Natural killer cell (primary cell): ENCODE measurements around the gene SMARCB1. TPM values are rescaled to one million over a fixed set of nuclear protein-coding genes. Genes with fewer than 3 reads are reported as not detected.

Experiments
- ATAC-seq, 3 donors: fragments of 150-1000 bp in 2 of 3; fragments of 200-7000 bp in 1 of 3; cut with Tn5 transposase; 1 replicate in 1 of 3; 2 replicates in 2 of 3; pipeline ENCODE4 v1.10.0; 2021; ENCODE audit warnings: mild to moderate bottlenecking in 2 of 3, moderate library complexity in 2 of 3
- DNase-seq, 2 donors: peaks; one replicate each; pipeline versions ENCODE4 v3.0.0 to v3.0.0-alpha.2; 2013 to 2021; ENCODE audit warnings: mixed read lengths in 1 of 2
- H3K27ac ChIP-seq: one replicate; pipeline ENCODE4 v1.5.1; 2013; ENCODE audit warnings: mild to moderate bottlenecking, low read length
- H3K27me3 ChIP-seq: one replicate; pipeline ENCODE4 v1.6.1; 2013; ENCODE audit warnings: low read length; ENCODE audit not compliant: control insufficient read depth, insufficient read depth
- H3K36me3 ChIP-seq: one replicate; pipeline ENCODE4 v1.6.1; 2013; ENCODE audit warnings: low read length; ENCODE audit not compliant: control insufficient read depth, insufficient read depth
- H3K4me1 ChIP-seq: one replicate; pipeline ENCODE4 v1.6.1; 2013; ENCODE audit warnings: low read length; ENCODE audit not compliant: control insufficient read depth, insufficient read depth
- H3K4me3 ChIP-seq: one replicate; pipeline ENCODE4 v1.5.1; 2013; ENCODE audit warnings: low read length
- H3K9me3 ChIP-seq: one replicate; pipeline ENCODE4 v1.6.1; 2013; ENCODE audit warnings: low read length; ENCODE audit not compliant: control insufficient read depth, insufficient read depth
- H3K27ac Mint-ChIP-seq, 2 donors: one replicate each; pipeline ENCODE4 v1.8.0; 2022; ENCODE audit warnings: mild to moderate bottlenecking in 2 of 2, mixed read lengths in 2 of 2, moderate library complexity in 1 of 2
- H3K27me3 Mint-ChIP-seq, 2 donors: one replicate each; pipeline ENCODE4 v1.8.0; 2022; ENCODE audit warnings: low read depth in 2 of 2, mixed read lengths in 2 of 2
- H3K36me3 Mint-ChIP-seq: one replicate; pipeline ENCODE4 v1.8.0; 2022; ENCODE audit warnings: mixed read lengths
- H3K4me1 Mint-ChIP-seq, 2 donors: one replicate each; pipeline ENCODE4 v1.8.0; 2022; ENCODE audit warnings: mixed read lengths in 2 of 2
- H3K4me3 Mint-ChIP-seq: one replicate; pipeline ENCODE4 v1.8.0; 2022; ENCODE audit warnings: mild to moderate bottlenecking, moderate library complexity, mixed read lengths
- H3K9me3 Mint-ChIP-seq, 2 donors: one replicate each; pipeline ENCODE4 v1.8.0; 2022; ENCODE audit warnings: mixed read lengths in 2 of 2
- WGBS: methylation state at CpG from one replicate; pipeline ENCODE4 v1.1.7; 2013; ENCODE audit warnings: missing lambda C conversion rate; ENCODE audit not compliant: insufficient coverage; 5-methylcytosine and 5-hydroxymethylcytosine counted together
- intact Hi-C: fragments of 100-400 bp; cut with micrococcal nuclease; formaldehyde crosslinking; loops from one replicate; pipeline ENCODE4 v1.14.2; 2022
- total RNA-seq, 4 donors: library from RNA; stranded (reverse); fragments of 120-200 nt in 1 of 4; gene quantifications; one replicate each; pipeline versions ENCODE4 v1.2.3 to v1.2.4, GENCODE V29; 2013 to 2022
- TF ChIP-seq, protein P1 (sequence below): fragments of 200-600 bp; IDR thresholded peaks from one replicate; pipeline ENCODE4 v1.8.0; 2022; ENCODE audit warnings: antibody characterized with exemption

The SMARCB1 gene
- total RNA-seq, 3 donors from 2014 or later (not counting 1 experiment from before 2014, with no cell fraction given), result 56.3 to 76.9 (median 69.8) TPM

GRCh38 chr22:23838681-23839468 lies 52.1 kb downstream of the SMARCB1 start, which contains the start of gene DERL3:
Gene DERL3 (minus strand): TSS chr22:23839006. CDS start chr22:23838987, 19 bp downstream.
- Mint-ChIP-seq H3K9me3 (no peaks in the 10 kb centered on the region), H3K4me3 (peak within 1 kb of the TSS; percentile 93), H3K4me1 (peaks cover 22 to 24% of the 10 kb centered on the region in 2 donors), H3K27ac (peak within 1 kb of the TSS; percentile 85 to 91), H3K27me3 (no peaks in the 10 kb centered on the region), H3K36me3 (no peaks in the 10 kb centered on the region)
- Histone ChIP-seq H3K4me3 (peak within 1 kb of the TSS; percentile 73), H3K4me1 (peaks cover 36% of the 10 kb centered on the region), H3K27ac (peak within 1 kb of the TSS; percentile 81), H3K27me3 (no peaks in the 10 kb centered on the region), H3K36me3 (peaks cover 18% of the 10 kb centered on the region), H3K9me3 (no peaks in the 10 kb centered on the region)
- under 1% methylated on average over 70 of the region's 70 CpGs for WGBS
- TF ChIP-seq, protein P1, sequence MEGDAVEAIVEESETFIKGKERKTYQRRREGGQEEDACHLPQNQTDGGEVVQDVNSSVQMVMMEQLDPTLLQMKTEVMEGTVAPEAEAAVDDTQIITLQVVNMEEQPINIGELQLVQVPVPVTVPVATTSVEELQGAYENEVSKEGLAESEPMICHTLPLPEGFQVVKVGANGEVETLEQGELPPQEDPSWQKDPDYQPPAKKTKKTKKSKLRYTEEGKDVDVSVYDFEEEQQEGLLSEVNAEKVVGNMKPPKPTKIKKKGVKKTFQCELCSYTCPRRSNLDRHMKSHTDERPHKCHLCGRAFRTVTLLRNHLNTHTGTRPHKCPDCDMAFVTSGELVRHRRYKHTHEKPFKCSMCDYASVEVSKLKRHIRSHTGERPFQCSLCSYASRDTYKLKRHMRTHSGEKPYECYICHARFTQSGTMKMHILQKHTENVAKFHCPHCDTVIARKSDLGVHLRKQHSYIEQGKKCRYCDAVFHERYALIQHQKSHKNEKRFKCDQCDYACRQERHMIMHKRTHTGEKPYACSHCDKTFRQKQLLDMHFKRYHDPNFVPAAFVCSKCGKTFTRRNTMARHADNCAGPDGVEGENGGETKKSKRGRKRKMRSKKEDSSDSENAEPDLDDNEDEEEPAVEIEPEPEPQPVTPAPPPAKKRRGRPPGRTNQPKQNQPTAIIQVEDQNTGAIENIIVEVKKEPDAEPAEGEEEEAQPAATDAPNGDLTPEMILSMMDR, result no peak
- ATAC-seq, result peak; percentile 88 to 93 (median 88)
- peak; percentile 91 to 96 for DNase-seq
- intact Hi-C loops, result loop anchor here (1.0 kb wide), 1 partner anchor 52 kb away; no protein-coding TSS in a partner anchor

DNA sequence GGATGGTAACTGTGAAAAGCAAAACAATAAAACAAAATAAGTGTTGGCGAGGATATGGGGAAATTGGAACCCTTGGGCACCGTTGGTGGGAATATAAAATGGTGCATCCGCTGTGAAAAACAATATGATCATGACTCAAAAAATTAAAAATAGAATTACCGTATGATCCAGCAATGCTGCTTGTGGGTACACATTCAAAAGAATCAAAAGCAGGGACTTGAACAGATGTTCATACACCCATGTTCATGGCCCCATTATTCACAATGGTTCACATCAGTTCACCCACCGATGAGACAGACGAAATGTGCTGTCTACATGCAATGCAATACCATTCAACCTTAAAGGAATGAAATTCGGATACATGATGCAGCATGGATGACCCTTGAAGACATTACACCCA lies 53.3 kb downstream of the SMARCB1 start:
- no peak overlapping the region for H3K27ac ChIP-seq

GRCh38 chr22:23841292-23841691 lies 54.5 kb downstream of the SMARCB1 start:
- Mint-ChIP-seq H3K27ac (peak overlapping the region in 1 of 2 donors; percentile 0), H3K4me3 (no peak overlapping the region), H3K36me3 (no peaks in the 10 kb centered on the region), H3K4me1 (peaks cover 22 to 24% of the 10 kb centered on the region in 2 donors), H3K27me3 (no peaks in the 10 kb centered on the region), H3K9me3 (no peaks in the 10 kb centered on the region)
- Histone ChIP-seq H3K4me1 (peaks cover 60% of the 10 kb centered on the region), H3K36me3 (no peaks in the 10 kb centered on the region), H3K9me3 (no peaks in the 10 kb centered on the region), H3K4me3 (no peak overlapping the region), H3K27ac (no peak overlapping the region), H3K27me3 (no peaks in the 10 kb centered on the region)
- ATAC-seq (no peak), DNase-seq (no peak)
- TF ChIP-seq, protein P1, result no peak
- intact Hi-C loops, result no loop called here
- WGBS, result 94% methylated on average over 5 of the region's 5 CpGs

More for the DNA sequence above, 53.3 kb downstream of the SMARCB1 start:
- H3K4me1 Mint-ChIP-seq, result peaks cover 22 to 24% of the 10 kb centered on the region in 2 donors
- no peaks in the 10 kb centered on the region for H3K27me3 Mint-ChIP-seq
- intact Hi-C loops, result no loop called here
- no peaks in the 10 kb centered on the region for H3K9me3 ChIP-seq
- no peak overlapping the region for H3K4me3 ChIP-seq
- 96% methylated on average over 7 of the region's 7 CpGs for WGBS
- peaks cover 47% of the 10 kb centered on the region for H3K4me1 ChIP-seq
- TF ChIP-seq, protein P1, result no peak
- peak overlapping the region; percentile 45 for H3K4me3 Mint-ChIP-seq
- H3K36me3 Mint-ChIP-seq, result no peaks in the 10 kb centered on the region
- H3K9me3 Mint-ChIP-seq, result no peaks in the 10 kb centered on the region
- ATAC-seq (no peak), DNase-seq (no peak)
- H3K27me3 ChIP-seq, result no peaks in the 10 kb centered on the region
- H3K27ac Mint-ChIP-seq, result peak overlapping the region in 1 of 2 donors; percentile 91
- peaks cover 11% of the 10 kb centered on the region for H3K36me3 ChIP-seq
